B cell (primary cell): Measurements from ENCODE around the gene SMIM26. TPM values are rescaled to one million over a fixed set of nuclear protein-coding genes. Genes with fewer than 3 reads are reported as not detected.

Experiments used
- ATAC-seq: fragments of 200-7000 bp; cut with Tn5 transposase; one replicate; pipeline ENCODE4 v1.10.0; 2021; ENCODE audit warnings: low read depth, mild to moderate bottlenecking, moderate number of reproducible peaks, moderate library complexity
- CTCF ChIA-PET: fragments of 350-600 bp; sonication (Branson Sonifier 250); formaldehyde crosslinking; loops from one replicate; lab custom pipeline; 2021; ENCODE audit warnings: antibody characterized with exemption, inconsistent platforms; lab: Charles Lee
- POLR2A ChIA-PET: fragments of 350-600 bp; sonication (Branson Sonifier 250); formaldehyde crosslinking; loops from one replicate; lab custom pipeline; 2021; ENCODE audit warnings: antibody characterized with exemption; lab: Charles Lee
- DNase-seq: peaks from one replicate; pipeline ENCODE4 v3.0.0; 2013
- H2AFZ ChIP-seq: 2 replicates; pipeline ENCODE4 v1.6.1; 2012; ENCODE audit warnings: mild to moderate bottlenecking, low read depth, low read length; ENCODE audit not compliant: insufficient read depth, poor library complexity, severe bottlenecking
- H3K27ac ChIP-seq, 2 donors: 1 replicate in 1 of 2; 2 replicates in 1 of 2; pipeline ENCODE4 v1.5.1; 2012 to 2013; ENCODE audit warnings: low read length in 2 of 2, mild to moderate bottlenecking in 2 of 2, moderate library complexity in 1 of 2
- H3K27me3 ChIP-seq, 4 experiments: fragments of 200-600 bp in 1 of 4; sonication (generic) in 1 of 4; replicated peaks in 1 of 4; 1 replicate in 2 of 4; 2 replicates in 2 of 4; pipeline versions ENCODE4 v1.6.1 to v1.7.0; 2013 to 2016; ENCODE audit warnings: low read length in 3 of 4, mild to moderate bottlenecking in 2 of 4, mixed read lengths in 1 of 4, moderate library complexity in 1 of 4; ENCODE audit not compliant: insufficient read depth in 4 of 4, control insufficient read depth in 3 of 4; ENCODE audit errors: control extremely low read depth in 1 of 4
- H3K36me3 ChIP-seq, 2 experiments: replicated peaks in 1 of 2; 1 replicate in 1 of 2; 2 replicates in 1 of 2; pipeline versions ENCODE4 v1.6.1 to v1.7.1; 2013; ENCODE audit warnings: low read length in 1 of 2; ENCODE audit not compliant: insufficient read depth in 2 of 2, control insufficient read depth in 1 of 2; ENCODE audit errors: control extremely low read depth in 1 of 2, extremely low read depth in 1 of 2
- H3K4me1 ChIP-seq, 2 donors: fragments of 200-600 bp in 1 of 2; sonication (generic) in 1 of 2; 1 replicate in 1 of 2; 2 replicates in 1 of 2; pipeline versions ENCODE4 v1.5.1 to v1.6.1; 2013 to 2017; ENCODE audit warnings: low read length in 2 of 2; ENCODE audit not compliant: control insufficient read depth in 2 of 2, insufficient read depth in 2 of 2
- H3K4me2 ChIP-seq: replicated peaks from 2 replicates; pipeline ENCODE3; 2012; ENCODE audit warnings: mild to moderate bottlenecking, low read depth, low read length; ENCODE audit not compliant: poor library complexity, severe bottlenecking
- H3K4me3 ChIP-seq, 5 experiments: fragments of 200-600 bp in 1 of 5; sonication (generic) in 1 of 5; 1 replicate in 3 of 5; 2 replicates in 2 of 5; pipeline versions ENCODE4 v1.5.1 to v1.7.0; 2011 to 2016; ENCODE audit warnings: low read length in 4 of 5, mild to moderate bottlenecking in 4 of 5, low read depth in 2 of 5, control low read depth in 1 of 5, moderate library complexity in 1 of 5; ENCODE audit not compliant: insufficient read depth in 1 of 5; ENCODE audit errors: control extremely low read depth in 1 of 5, extremely low read depth in 1 of 5
- H3K79me2 ChIP-seq: fragments of 200-600 bp; sonication (generic); one replicate; pipeline ENCODE4 v1.6.0; 2016; ENCODE audit warnings: low read length; ENCODE audit not compliant: control insufficient read depth, insufficient read depth
- H3K9ac ChIP-seq: fragments of 200-600 bp; sonication (generic); 2 replicates; pipeline ENCODE4 v1.6.1; 2017; ENCODE audit warnings: mild to moderate bottlenecking, low read length, moderate library complexity
- H3K9me3 ChIP-seq, 3 donors: one replicate each; pipeline versions ENCODE4 v1.6.1 to v1.7.1; 2013; ENCODE audit warnings: low read length in 2 of 3; ENCODE audit not compliant: control insufficient read depth in 2 of 3, insufficient read depth in 1 of 3; ENCODE audit errors: control extremely low read depth in 1 of 3
- H4K20me1 ChIP-seq: 2 replicates; pipeline ENCODE4 v1.6.0; 2012; ENCODE audit warnings: mild to moderate bottlenecking, low read length; ENCODE audit not compliant: insufficient read depth, control insufficient read depth, poor library complexity, severe bottlenecking
- H3K27ac Mint-ChIP-seq: one replicate; pipeline ENCODE4 v1.8.0; 2021; ENCODE audit warnings: mixed read lengths
- H3K27me3 Mint-ChIP-seq: one replicate; pipeline ENCODE4 v1.8.0; 2021; ENCODE audit warnings: mixed read lengths
- H3K4me1 Mint-ChIP-seq: one replicate; pipeline ENCODE4 v1.8.0; 2021; ENCODE audit warnings: mixed read lengths
- H3K4me3 Mint-ChIP-seq: one replicate; pipeline ENCODE4 v1.8.0; 2021; ENCODE audit warnings: mixed read lengths
- H3K9me3 Mint-ChIP-seq: one replicate; pipeline ENCODE4 v1.8.0; 2022; ENCODE audit warnings: mixed read lengths; ENCODE audit not compliant: insufficient read depth
- EZH2 ChIP-seq: IDR thresholded peaks from 2 replicates; pipeline ENCODE4 v1.6.1; 2012; ENCODE audit warnings: borderline replicate concordance, low read depth, mild to moderate bottlenecking, moderate library complexity, low read length; ENCODE audit not compliant: insufficient read depth, poor library complexity, severe bottlenecking
- WGBS: methylation state at CpG from one replicate; pipeline ENCODE4 v1.1.5; 2013; ENCODE audit warnings: missing lambda C conversion rate; ENCODE audit not compliant: insufficient coverage; 5-methylcytosine and 5-hydroxymethylcytosine counted together
- intact Hi-C: fragments of 100-400 bp; cut with micrococcal nuclease; formaldehyde crosslinking; loops from one replicate; pipeline ENCODE4 v1.10.0; 2022
- polyA plus RNA-seq: library from polyadenylated mRNA; depleted of rRNA; stranded (reverse); fragments of >200 nt; gene quantifications from 2 replicates; pipeline ENCODE4 v1.2.3, GENCODE V29; 2012
- total RNA-seq, 2 donors: library from RNA; stranded (reverse); fragments of 120-200 nt in 1 of 2; gene quantifications; 1 replicate in 1 of 2; 2 replicates in 1 of 2; pipeline versions ENCODE4 v1.2.3 to v1.2.4, GENCODE V29; 2013 to 2022
- TF ChIP-seq, protein P1 (sequence below): fragments of 200-600 bp; IDR thresholded peaks from one replicate; pipeline ENCODE4 v1.8.0; 2022; ENCODE audit warnings: antibody characterized with exemption, mild to moderate bottlenecking

The SMIM26 gene
- total and polyA plus RNA-seq, 2 donors (not counting 1 experiment from before 2014, with no cell fraction given), result 47.7 to 100 TPM

DNA sequence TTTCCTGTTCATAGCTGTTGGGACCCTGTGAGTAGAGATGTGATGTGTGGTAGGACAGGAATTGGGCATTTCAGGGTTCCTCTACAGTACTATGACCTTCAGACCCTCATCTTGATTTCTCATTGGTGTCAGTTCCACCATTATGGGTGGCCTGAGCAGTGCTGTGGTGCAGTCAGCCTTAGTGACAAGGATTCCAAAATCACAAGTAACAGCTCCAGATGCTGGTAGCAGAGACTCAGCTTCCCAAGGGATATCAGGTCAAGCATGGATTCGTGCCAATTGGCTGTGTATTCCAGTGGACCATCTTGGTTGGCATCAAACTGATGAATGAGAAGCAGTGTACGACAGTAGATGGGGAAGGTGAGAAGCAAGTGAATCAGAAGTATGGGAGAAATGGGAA is 3.8 kb downstream of the SMIM26 start:
- CTCF ChIA-PET, result no interaction called here
- Histone ChIP-seq H3K27me3 (no peaks in the 10 kb centered on the region), H3K4me2 (no peak overlapping the region), H3K27ac (no peak overlapping the region), H3K4me3 (no peak overlapping the region), H3K9me3 (peaks cover 0 to 4% (median 0%) of the 10 kb centered on the region in 3 donors), H3K4me1 (peaks cover 12 to 13% of the 10 kb centered on the region in 2 donors), H2AFZ (no peak overlapping the region), H4K20me1 (no peaks in the 10 kb centered on the region), H3K9ac (no peak overlapping the region), H3K36me3 (peaks cover 0 to 16% of the 10 kb centered on the region in 2 experiments), H3K79me2 (peaks cover 18% of the 10 kb centered on the region)
- no peak for TF ChIP-seq EZH2
- TF ChIP-seq, protein P1, sequence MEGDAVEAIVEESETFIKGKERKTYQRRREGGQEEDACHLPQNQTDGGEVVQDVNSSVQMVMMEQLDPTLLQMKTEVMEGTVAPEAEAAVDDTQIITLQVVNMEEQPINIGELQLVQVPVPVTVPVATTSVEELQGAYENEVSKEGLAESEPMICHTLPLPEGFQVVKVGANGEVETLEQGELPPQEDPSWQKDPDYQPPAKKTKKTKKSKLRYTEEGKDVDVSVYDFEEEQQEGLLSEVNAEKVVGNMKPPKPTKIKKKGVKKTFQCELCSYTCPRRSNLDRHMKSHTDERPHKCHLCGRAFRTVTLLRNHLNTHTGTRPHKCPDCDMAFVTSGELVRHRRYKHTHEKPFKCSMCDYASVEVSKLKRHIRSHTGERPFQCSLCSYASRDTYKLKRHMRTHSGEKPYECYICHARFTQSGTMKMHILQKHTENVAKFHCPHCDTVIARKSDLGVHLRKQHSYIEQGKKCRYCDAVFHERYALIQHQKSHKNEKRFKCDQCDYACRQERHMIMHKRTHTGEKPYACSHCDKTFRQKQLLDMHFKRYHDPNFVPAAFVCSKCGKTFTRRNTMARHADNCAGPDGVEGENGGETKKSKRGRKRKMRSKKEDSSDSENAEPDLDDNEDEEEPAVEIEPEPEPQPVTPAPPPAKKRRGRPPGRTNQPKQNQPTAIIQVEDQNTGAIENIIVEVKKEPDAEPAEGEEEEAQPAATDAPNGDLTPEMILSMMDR, result no peak
- WGBS, result 100% methylated on average over 2 of the region's 2 CpGs
- Mint-ChIP-seq H3K27ac (peak overlapping the region; percentile 3), H3K27me3 (no peaks in the 10 kb centered on the region), H3K9me3 (peaks cover 3% of the 10 kb centered on the region), H3K4me1 (peaks cover 18% of the 10 kb centered on the region), H3K4me3 (no peak overlapping the region)
- POLR2A ChIA-PET, result no interaction called here
- ATAC-seq (no peak), DNase-seq (no peak)
- intact Hi-C loops, result no loop called here

DNA sequence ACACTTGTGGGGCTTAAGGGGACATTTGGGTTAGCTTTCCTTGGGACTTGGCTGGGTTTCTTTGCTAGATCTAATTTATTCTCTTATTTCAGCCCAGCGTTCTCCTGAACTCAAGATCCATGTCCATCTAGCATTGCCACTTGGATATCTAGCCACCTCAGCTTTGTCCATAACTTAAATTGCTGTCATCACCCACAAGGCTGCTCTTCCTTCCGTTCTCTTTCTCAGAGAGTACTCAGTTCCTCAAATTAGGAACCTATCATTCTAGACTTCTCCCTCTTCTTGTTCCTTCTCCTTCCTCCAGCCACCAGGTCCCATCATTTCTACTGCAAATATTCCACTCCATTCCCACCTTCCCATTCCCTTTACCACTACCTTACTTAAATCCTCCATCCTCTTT is 4.3 kb downstream of the SMIM26 start:
- intact Hi-C loops, result no loop called here
- POLR2A ChIA-PET, result no interaction called here
- CTCF ChIA-PET, result interaction anchor here (1.2 kb wide), 1 partner anchor 21 kb away, joined by 4 read pairs; no protein-coding TSS in a partner anchor

More for the DNA sequence above, 4.3 kb downstream of the SMIM26 start:
- Histone ChIP-seq H3K4me2 (no peak overlapping the region), H2AFZ (no peak overlapping the region), H3K36me3 (peaks cover 0 to 16% of the 10 kb centered on the region in 2 experiments), H3K79me2 (peaks cover 18% of the 10 kb centered on the region), H3K9ac (no peak overlapping the region), H3K27me3 (no peaks in the 10 kb centered on the region), H3K27ac (no peak overlapping the region), H4K20me1 (no peaks in the 10 kb centered on the region), H3K4me1 (peaks cover 9 to 11% of the 10 kb centered on the region in 2 donors), H3K9me3 (peaks cover 0 to 4% (median 0%) of the 10 kb centered on the region in 3 donors), H3K4me3 (no peak overlapping the region)
- no peaks in the 10 kb centered on the region for H3K27me3 Mint-ChIP-seq
- DNase-seq (no peak), ATAC-seq (no peak)
- H3K4me1 Mint-ChIP-seq, result peaks cover 16% of the 10 kb centered on the region
- 89% methylated on average over 2 of the region's 2 CpGs for WGBS
- H3K9me3 Mint-ChIP-seq, result peaks cover 3% of the 10 kb centered on the region
- H3K27ac Mint-ChIP-seq, result no peak overlapping the region
- TF ChIP-seq, protein P1, result no peak
- no peak for TF ChIP-seq EZH2
- no peak overlapping the region for H3K4me3 Mint-ChIP-seq
